Measurements from ENCODE around the gene UBE2M. TPM values are rescaled to one million over a fixed set of nuclear protein-coding genes. Genes with fewer than 3 reads are reported as not detected.

UBE2M gene
- total RNA-seq, 2 donors from 2014 or later = 27.7 to 44.2 TPM

- Histone ChIP-seq H3K27ac (peak within 1 kb of the TSS; percentile 94 to 97), H3K4me3 (peak within 1 kb of the TSS; percentile 82), H3K9me3 (no peaks in the 10 kb centered on the region), H3K36me3 (peaks cover 0 to 15% of the 10 kb centered on the region in 2 donors), H3K27me3 (replicated peaks; ENCODE audit: insufficient read depth) (no peaks in the 10 kb centered on the region), H3K4me1 (replicated peaks) (peaks cover 10% of the 10 kb centered on the region)
- intact Hi-C loops (cut with DNase I) = loop anchor here (1.0 kb wide), 1 partner anchor 25 kb away; the partner anchor contains the start of gene TRIM28
- under 1% methylated on average over 74 of the region's 87 CpGs for WGBS
- TF ChIP-seq CTCF (IDR thresholded peaks at IDR 0.05) (peak; percentile 71 to 92 (median 82)), POLR2A (IDR thresholded peaks at IDR 0.05) (peak; percentile 44), POLR2AphosphoS5 (IDR thresholded peaks at IDR 0.05) (peak; percentile 96)
- DNase-seq (ENCODE audit: low spot score) = peak; percentile 89
These were observed 38.8 kb downstream of the UBE2M start, which contains the start of gene ZBTB45 for GRCh38 chr19:58519355-58520256. ZBTB45 (minus strand) TSS chr19:58519810; CDS start chr19:58517673, 2,137 bp downstream.

- Histone ChIP-seq H3K27me3 (replicated peaks; ENCODE audit: insufficient read depth) (no peaks in the 10 kb centered on the region), H3K27ac (peak overlapping the region; percentile 94 to 97), H3K36me3 (peaks cover 0 to 15% of the 10 kb centered on the region in 2 donors), H3K9me3 (no peaks in the 10 kb centered on the region), H3K4me1 (replicated peaks) (peaks cover 10% of the 10 kb centered on the region), H3K4me3 (peak overlapping the region; percentile 82)
- TF ChIP-seq CTCF (IDR thresholded peaks at IDR 0.05) (peak in 2 of 4 experiments; percentile 70 to 79), POLR2A (IDR thresholded peaks at IDR 0.05) (no peak)
- WGBS = 2% methylated on average over 14 of the region's 14 CpGs
- intact Hi-C loops (cut with DNase I) = loop anchor here (1.0 kb wide), 1 partner anchor 25 kb away; the partner anchor contains the start of gene TRIM28
- peak; percentile 37 for DNase-seq (ENCODE audit: low spot score)
These were observed 39.4 kb downstream of the UBE2M start for GRCh38 chr19:58519087-58519354.

- Histone ChIP-seq H3K27ac (peak overlapping the region; percentile 94 to 97), H3K4me1 (replicated peaks) (peaks cover 10% of the 10 kb centered on the region)
- no peak for DNase-seq (ENCODE audit: low spot score)
These were observed 39.9 kb downstream of the UBE2M start for GRCh38 chr19:58518256-58519086.

More at GRCh38 chr19:58518256-58519086, 39.9 kb downstream of the UBE2M start:
- peak overlapping the region; percentile 82 for H3K4me3 ChIP-seq
- no peaks in the 10 kb centered on the region for H3K27me3 ChIP-seq (replicated peaks; ENCODE audit: insufficient read depth)
- intact Hi-C loops (cut with DNase I) = loop anchor here (1.0 kb wide), 1 partner anchor 26 kb away; the partner anchor contains the start of gene TRIM28
- H3K9me3 ChIP-seq = no peaks in the 10 kb centered on the region
- no peak for TF ChIP-seq POLR2A (IDR thresholded peaks at IDR 0.05)
- no peak for TF ChIP-seq CTCF (IDR thresholded peaks at IDR 0.05)
- no peak for TF ChIP-seq POLR2AphosphoS5 (IDR thresholded peaks at IDR 0.05)
- whole genome bisulfite sequencing = 5% methylated on average over 22 of the region's 22 CpGs
- peaks cover 0 to 15% of the 10 kb centered on the region in 2 donors for H3K36me3 ChIP-seq
